Heart right ventricle (tissue), 16 donors: ENCODE data around the gene TRPM1. TPM values are rescaled to one million over a fixed set of nuclear protein-coding genes. Genes with fewer than 3 reads are reported as not detected.

Source experiments
- ATAC-seq, 8 donors: fragments of 200-7000 bp; cut with Tn5 transposase; one replicate each; pipeline ENCODE4 v1.9.1; 2020; ENCODE audit warnings: mild to moderate bottlenecking in 8 of 8, moderate library complexity in 8 of 8, moderate number of reproducible peaks in 1 of 8
- DNase-seq, 2 donors: peaks; one replicate each; pipeline ENCODE4 v3.0.0-alpha.2; 2020
- H3K27ac ChIP-seq, 10 donors: fragments of 200-600 bp; sonication (generic) in 2 of 10; one replicate each; pipeline versions ENCODE4 v1.5.0 to v1.8.0; 2020 to 2022; ENCODE audit warnings: mild to moderate bottlenecking in 3 of 10
- H3K27me3 ChIP-seq, 7 donors: fragments of 200-600 bp; one replicate each; pipeline ENCODE4 v1.8.0; 2021 to 2022; ENCODE audit warnings: mild to moderate bottlenecking in 2 of 7
- H3K36me3 ChIP-seq, 9 donors: fragments of 200-600 bp; sonication (generic) in 1 of 9; one replicate each; pipeline versions ENCODE4 v1.5.0 to v1.8.0; 2020 to 2022; ENCODE audit warnings: mild to moderate bottlenecking in 2 of 9
- H3K4me1 ChIP-seq, 9 donors: fragments of 200-600 bp; sonication (generic) in 1 of 9; one replicate each; pipeline versions ENCODE4 v1.5.0 to v1.8.0; 2020 to 2022; ENCODE audit warnings: mild to moderate bottlenecking in 4 of 9
- H3K4me3 ChIP-seq, 10 donors: fragments of 200-600 bp; sonication (generic) in 2 of 10; one replicate each; pipeline versions ENCODE4 v1.5.0 to v1.8.0; 2020 to 2022; ENCODE audit warnings: mild to moderate bottlenecking in 7 of 10, moderate library complexity in 2 of 10
- H3K9me3 ChIP-seq, 11 donors: fragments of 200-600 bp in 10 of 11; sonication (generic) in 2 of 11; one replicate each; pipeline versions ENCODE4 v1.5.0 to v1.8.0; 2013 to 2022; ENCODE audit warnings: mild to moderate bottlenecking in 2 of 11, control low read depth in 1 of 11, moderate library complexity in 1 of 11
- WGBS, 2 donors: extraction: QIAGEN DNeasy Blood & Tissue Kit; methylation state at CpG; one replicate each; pipeline ENCODE4 v1.1.7; 2013; ENCODE audit warnings: inconsistent platforms in 1 of 2; 5-methylcytosine and 5-hydroxymethylcytosine counted together
- intact Hi-C, 10 donors: fragments of 100-400 bp; cut with DNase I; formaldehyde crosslinking; loops; one replicate each; pipeline versions ENCODE4 v1.11.1 to v1.14.2; 2022
- polyA plus RNA-seq, 2 donors: library from polyadenylated mRNA; stranded (reverse); fragments of 200-250 nt; gene quantifications; one replicate each; pipeline ENCODE4 v1.2.3, GENCODE V29; 2013
- total RNA-seq, 10 donors: library from RNA; stranded (reverse); fragmentation: NEBNext Ultra II Directional in 3 of 10; extraction: Animal tissue kit (Norgen Biotek cat#: 25700) in 3 of 10; gene quantifications; one replicate each; pipeline versions ENCODE4 v1.2.1 to v1.2.4, GENCODE V29; 2021 to 2023
- TF ChIP-seq, protein P1 (sequence below), 9 donors: fragments of 200-600 bp; sonication (generic) in 2 of 9; IDR thresholded peaks; one replicate each; pipeline versions ENCODE4 v1.5.0 to v1.8.0; 2021 to 2022; ENCODE audit warnings: antibody characterized with exemption in 9 of 9, mild to moderate bottlenecking in 5 of 9, moderate library complexity in 1 of 9
- donor health status: Arrhythmogenic right ventricular cardiomyopathy.
- donor health status: ischemic (EF 13 %, LVEDD 7.1; RV severe dilation, severe dysfunction).
- donor health status: healthy with polysubstance abuse.
- donor health status: DM: no; HTN: yes; CAD: no.
- donor health status: DM: no; HTN: no; CAD: no.
- donor health status: ischemic (EF 25% LVEDD 6.9; RV normal size, moderate dysfunction).
- donor health status: ischemic (EF 25% LVEDD 5.7; RV mildly dilated, moderate dysfunction).
- donor health status: healthy.
- donor health status: DM: yes; HTN: yes; CAD: no.
- donor health status: Ischemic cardiomyopathy.
- donor health status: ischemic (EF 35%, LVEDD 5.7; RV mildly dilated, moderate dysfunction).
- donor health status: nonischemic (EF 11% LVEDD 7.7; RV severe dilation, severe dysfunction).
- donor health status: DM: yes; HTN: yes; CAD: no.
- donor health status: PGD.
- donor health status: ischemic (EF 29% LVEDD 5.4; RV normal size, mild dysfunction).
- donor health status: nonischemic (EF 23%, LVEDD 6.1; RV moderate dilation, normal function).

Gene TRPM1
- total and polyA plus RNA-seq, 12 donors, result 0.06 TPM; not detected in 11

DNA sequence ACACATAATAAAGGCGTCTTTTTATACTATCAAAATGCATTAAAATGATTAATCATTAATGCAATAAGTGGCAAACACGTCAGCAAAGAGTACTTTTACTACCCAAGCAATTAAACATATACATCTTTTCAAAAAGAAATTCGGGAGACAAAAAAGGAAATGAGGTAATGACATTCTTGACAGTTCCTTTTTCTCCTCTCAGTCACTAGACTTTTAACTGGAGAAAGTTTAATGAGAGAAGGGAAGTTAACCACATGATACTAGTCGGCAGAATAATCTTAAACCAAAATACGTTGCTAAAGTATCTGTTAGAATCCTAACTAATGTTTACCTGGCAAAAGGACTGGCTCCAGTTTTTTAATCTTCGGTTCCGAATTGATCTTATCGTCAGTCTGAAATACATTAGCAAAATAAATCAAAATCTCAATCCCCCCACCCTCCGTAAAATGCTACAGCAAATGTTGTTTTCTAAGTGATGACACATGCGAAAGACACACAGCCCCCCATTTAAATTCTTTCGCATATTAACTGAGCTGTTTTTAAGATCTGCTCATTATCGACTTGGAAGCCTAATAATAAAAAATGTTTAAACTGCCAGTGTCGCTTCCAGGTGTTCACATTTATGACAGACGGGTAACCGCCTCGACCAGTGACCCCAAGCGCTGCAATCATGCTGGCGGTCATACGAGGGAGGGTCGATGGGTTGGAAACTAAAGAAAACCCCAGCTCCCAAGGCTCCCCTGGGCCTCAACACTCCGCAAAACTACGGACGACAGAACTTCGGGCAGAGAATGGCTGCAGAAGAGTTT, 110.9 kb downstream of the TRPM1 start:
- 4 to 5% methylated on average over 24 of the region's 24 CpGs for WGBS, 2 donors
- no peaks in the 10 kb centered on the region for H3K9me3 ChIP-seq
- peak overlapping the region; percentile 80 to 99 (median 95) for H3K27ac ChIP-seq
- peaks cover 0 to 27% (median 6%) of the 10 kb centered on the region in 9 donors for H3K36me3 ChIP-seq
- TF ChIP-seq, protein P1, sequence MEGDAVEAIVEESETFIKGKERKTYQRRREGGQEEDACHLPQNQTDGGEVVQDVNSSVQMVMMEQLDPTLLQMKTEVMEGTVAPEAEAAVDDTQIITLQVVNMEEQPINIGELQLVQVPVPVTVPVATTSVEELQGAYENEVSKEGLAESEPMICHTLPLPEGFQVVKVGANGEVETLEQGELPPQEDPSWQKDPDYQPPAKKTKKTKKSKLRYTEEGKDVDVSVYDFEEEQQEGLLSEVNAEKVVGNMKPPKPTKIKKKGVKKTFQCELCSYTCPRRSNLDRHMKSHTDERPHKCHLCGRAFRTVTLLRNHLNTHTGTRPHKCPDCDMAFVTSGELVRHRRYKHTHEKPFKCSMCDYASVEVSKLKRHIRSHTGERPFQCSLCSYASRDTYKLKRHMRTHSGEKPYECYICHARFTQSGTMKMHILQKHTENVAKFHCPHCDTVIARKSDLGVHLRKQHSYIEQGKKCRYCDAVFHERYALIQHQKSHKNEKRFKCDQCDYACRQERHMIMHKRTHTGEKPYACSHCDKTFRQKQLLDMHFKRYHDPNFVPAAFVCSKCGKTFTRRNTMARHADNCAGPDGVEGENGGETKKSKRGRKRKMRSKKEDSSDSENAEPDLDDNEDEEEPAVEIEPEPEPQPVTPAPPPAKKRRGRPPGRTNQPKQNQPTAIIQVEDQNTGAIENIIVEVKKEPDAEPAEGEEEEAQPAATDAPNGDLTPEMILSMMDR (IDR thresholded peaks at IDR 0.05), result no peak
- H3K4me3 ChIP-seq, result peak overlapping the region; percentile 55 to 97 (median 94)
- peaks cover 0 to 59% (median 53%) of the 10 kb centered on the region in 9 donors for H3K4me1 ChIP-seq
- ATAC-seq (peak in 3 of 8 donors; percentile 23 to 40 (median 37)), DNase-seq (no peak)
- intact Hi-C loops, result loop anchor here in 2 of 10 donors (5.0 to 10.0 kb wide), 2 partner anchors 42 to 334 kb away; partner anchors contain the start of gene KLF13 (in 1 of the 2)
- H3K27me3 ChIP-seq, result no peaks in the 10 kb centered on the region

DNA sequence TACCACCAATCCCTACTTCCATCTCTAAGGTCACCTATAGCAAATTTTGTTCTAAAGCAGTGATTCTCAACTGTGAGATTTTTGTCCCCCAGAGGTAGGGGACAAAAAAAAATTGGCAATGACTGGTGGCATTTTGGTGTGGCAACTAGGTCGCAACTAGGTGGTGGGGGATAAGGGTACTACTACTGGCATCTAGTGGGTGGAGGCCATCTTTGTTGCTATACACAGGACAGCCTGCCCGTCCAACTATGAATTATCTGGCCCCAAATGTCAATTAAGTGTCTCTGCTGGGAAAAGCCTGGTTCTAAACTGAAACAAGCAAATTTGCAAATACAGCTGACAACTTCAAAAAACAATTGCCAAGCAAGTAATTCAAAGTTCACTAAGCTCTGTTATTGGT, 111.5 kb downstream of the TRPM1 start:
- no peaks in the 10 kb centered on the region for H3K27me3 ChIP-seq
- WGBS, 2 donors, result 47 to 50% methylated on average over 2 of the region's 2 CpGs
- H3K9me3 ChIP-seq, result no peaks in the 10 kb centered on the region
- DNase-seq, result no peak
- H3K4me3 ChIP-seq, result peak overlapping the region in 9 of 10 donors; percentile 72 to 97 (median 94)
- no peak for ATAC-seq
- TF ChIP-seq, protein P1 (IDR thresholded peaks at IDR 0.05), result no peak
- peaks cover 0 to 30% (median 6%) of the 10 kb centered on the region in 9 donors for H3K36me3 ChIP-seq
- peak overlapping the region in 5 of 10 donors; percentile 89 to 97 (median 96) for H3K27ac ChIP-seq
- intact Hi-C loops, result loop anchor here in 2 of 10 donors (5.0 to 10.0 kb wide), 2 partner anchors 42 to 335 kb away; partner anchors contain the start of gene KLF13 (in 1 of the 2)
- peaks cover under 1 to 65% (median 59%) of the 10 kb centered on the region in 9 donors for H3K4me1 ChIP-seq

DNA sequence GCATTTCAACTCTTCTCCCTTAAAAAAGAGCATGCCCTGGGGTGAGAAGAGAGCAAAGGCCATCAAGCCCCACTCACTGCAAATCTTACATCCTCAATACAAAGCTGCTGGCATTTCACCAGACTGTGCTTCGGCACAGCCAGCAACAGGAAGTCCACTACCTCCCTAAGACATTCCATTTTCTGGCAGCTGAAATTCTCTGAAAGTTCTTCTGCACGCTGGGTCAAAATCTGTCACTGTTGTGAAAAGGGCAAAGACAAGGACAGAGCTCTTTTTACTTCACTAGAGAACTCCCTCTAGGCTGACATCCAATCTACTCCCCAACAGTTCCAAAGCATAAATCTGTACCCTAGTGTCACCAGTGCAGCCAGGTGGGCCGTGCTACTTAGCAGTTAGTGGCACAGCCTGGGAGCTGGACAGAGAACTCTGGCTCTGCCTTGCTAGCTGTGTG, 116.4 kb downstream of the TRPM1 start:
- ATAC-seq, result peak; percentile 35 to 80 (median 72)

More for the DNA sequence above, 116.4 kb downstream of the TRPM1 start:
- H3K27me3 ChIP-seq, result no peaks in the 10 kb centered on the region
- WGBS, 2 donors, result 13 to 15% methylated on average over 3 of the region's 3 CpGs
- peak overlapping the region in 8 of 10 donors; percentile 13 to 61 (median 44) for H3K27ac ChIP-seq
- TF ChIP-seq, protein P1 (IDR thresholded peaks at IDR 0.05), result no peak
- H3K4me3 ChIP-seq, result peak overlapping the region in 5 of 10 donors; percentile 2 to 12 (median 8)
- H3K36me3 ChIP-seq, result peaks cover 0 to 65% (median 12%) of the 10 kb centered on the region in 9 donors
- DNase-seq, result peak in 1 of 2 donors; percentile 22
- H3K4me1 ChIP-seq, result peaks cover 12 to 91% (median 80%) of the 10 kb centered on the region in 9 donors
- H3K9me3 ChIP-seq, result no peaks in the 10 kb centered on the region
- intact Hi-C loops, result loop anchor here in 2 of 10 donors (5.0 to 10.0 kb wide), 2 partner anchors 83 to 110 kb away; partner anchors contain the start of gene FAN1 (in 1 of the 2)
